Memory B cell (primary cell): ENCODE results near the gene AGAP3.
A peak's percentile ranks its signal among the peaks of the same experiment; 100 is the strongest.

Experiments
- ATAC-seq: fragments of 150-1000 bp; cut with Tn5 transposase; 2 replicates; pipeline ENCODE4 v1.10.0; 2021; ENCODE audit warnings: low read depth, mild to moderate bottlenecking, moderate library complexity
- DNase-seq, 2 donors: peaks; one replicate each; pipeline ENCODE4 v3.0.0; 2022; ENCODE audit warnings: low spot score in 2 of 2
- H3K27ac Mint-ChIP-seq: one replicate; pipeline ENCODE4 v1.8.0; 2022; ENCODE audit warnings: mild to moderate bottlenecking, moderate library complexity, mixed read lengths
- H3K27me3 Mint-ChIP-seq: one replicate; pipeline ENCODE4 v1.8.0; 2022; ENCODE audit warnings: mixed read lengths
- H3K36me3 Mint-ChIP-seq: one replicate; pipeline ENCODE4 v1.8.0; 2022; ENCODE audit warnings: mild to moderate bottlenecking, mixed read lengths
- H3K4me1 Mint-ChIP-seq: one replicate; pipeline ENCODE4 v1.8.0; 2022; ENCODE audit warnings: mixed read lengths
- H3K4me3 Mint-ChIP-seq: one replicate; pipeline ENCODE4 v1.8.0; 2022; ENCODE audit warnings: mild to moderate bottlenecking, moderate library complexity, mixed read lengths
- H3K9me3 Mint-ChIP-seq: one replicate; pipeline ENCODE4 v1.8.0; 2022; ENCODE audit warnings: mixed read lengths

The AGAP3 gene

DNA sequence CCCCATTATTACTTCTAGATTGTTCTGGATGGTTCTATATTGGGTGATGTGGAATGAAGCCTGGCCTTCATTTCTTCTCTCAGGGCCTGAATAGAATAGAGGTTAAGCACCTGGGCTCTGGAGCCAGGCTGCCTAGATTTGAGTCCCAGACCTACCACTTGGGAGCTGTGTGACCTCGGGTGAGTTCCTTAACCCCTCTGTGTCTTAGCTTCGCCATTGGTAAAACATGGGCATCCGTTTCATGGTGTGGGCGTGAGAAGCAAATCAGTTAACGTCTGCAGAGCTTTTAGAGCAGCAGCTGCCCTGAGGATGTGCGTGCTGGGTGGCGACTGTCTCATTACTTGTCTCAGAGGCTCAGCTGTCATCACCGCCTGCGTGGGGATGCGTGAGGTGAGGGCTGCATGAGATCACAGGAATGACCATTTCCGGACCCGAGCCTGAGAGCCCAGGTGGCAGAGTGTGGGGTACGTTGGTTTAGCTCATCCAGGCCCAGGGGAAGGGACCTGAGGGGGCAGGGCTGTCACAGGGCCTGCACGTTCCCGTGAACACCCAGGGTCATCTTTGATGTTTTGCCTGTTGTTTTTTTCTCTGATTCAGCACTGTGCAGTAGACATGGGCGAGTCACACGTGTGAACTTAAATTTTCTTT, 9.7 kb downstream of the AGAP3 start:
- Mint-ChIP-seq H3K4me1 (peaks cover 2% of the 10 kb centered on the region), H3K27ac (no peak overlapping the region), H3K27me3 (no peaks in the 10 kb centered on the region), H3K9me3 (no peaks in the 10 kb centered on the region), H3K36me3 (no peaks in the 10 kb centered on the region), H3K4me3 (no peak overlapping the region)
- DNase-seq (no peak), ATAC-seq (no peak)

GRCh38 chr7:151099486-151100211, 13.4 kb downstream of the AGAP3 start:
- peaks cover 2% of the 10 kb centered on the region for H3K4me1 Mint-ChIP-seq
- H3K27ac Mint-ChIP-seq: no peak overlapping the region
- no peak overlapping the region for H3K4me3 Mint-ChIP-seq
- H3K9me3 Mint-ChIP-seq: no peaks in the 10 kb centered on the region
- ATAC-seq (no peak), DNase-seq (no peak)
- H3K27me3 Mint-ChIP-seq: no peaks in the 10 kb centered on the region
- H3K36me3 Mint-ChIP-seq: peaks cover 1% of the 10 kb centered on the region

- H3K27ac Mint-ChIP-seq: no peak overlapping the region
- no peaks in the 10 kb centered on the region for H3K4me1 Mint-ChIP-seq
- H3K4me3 Mint-ChIP-seq: no peak overlapping the region
- H3K36me3 Mint-ChIP-seq: peaks cover 1% of the 10 kb centered on the region
- no peaks in the 10 kb centered on the region for H3K9me3 Mint-ChIP-seq
- DNase-seq: no peak
- no peaks in the 10 kb centered on the region for H3K27me3 Mint-ChIP-seq
- ATAC-seq: no peak
Measured at GRCh38 chr7:151100921-151101320, 14.6 kb downstream of the AGAP3 start.

DNA sequence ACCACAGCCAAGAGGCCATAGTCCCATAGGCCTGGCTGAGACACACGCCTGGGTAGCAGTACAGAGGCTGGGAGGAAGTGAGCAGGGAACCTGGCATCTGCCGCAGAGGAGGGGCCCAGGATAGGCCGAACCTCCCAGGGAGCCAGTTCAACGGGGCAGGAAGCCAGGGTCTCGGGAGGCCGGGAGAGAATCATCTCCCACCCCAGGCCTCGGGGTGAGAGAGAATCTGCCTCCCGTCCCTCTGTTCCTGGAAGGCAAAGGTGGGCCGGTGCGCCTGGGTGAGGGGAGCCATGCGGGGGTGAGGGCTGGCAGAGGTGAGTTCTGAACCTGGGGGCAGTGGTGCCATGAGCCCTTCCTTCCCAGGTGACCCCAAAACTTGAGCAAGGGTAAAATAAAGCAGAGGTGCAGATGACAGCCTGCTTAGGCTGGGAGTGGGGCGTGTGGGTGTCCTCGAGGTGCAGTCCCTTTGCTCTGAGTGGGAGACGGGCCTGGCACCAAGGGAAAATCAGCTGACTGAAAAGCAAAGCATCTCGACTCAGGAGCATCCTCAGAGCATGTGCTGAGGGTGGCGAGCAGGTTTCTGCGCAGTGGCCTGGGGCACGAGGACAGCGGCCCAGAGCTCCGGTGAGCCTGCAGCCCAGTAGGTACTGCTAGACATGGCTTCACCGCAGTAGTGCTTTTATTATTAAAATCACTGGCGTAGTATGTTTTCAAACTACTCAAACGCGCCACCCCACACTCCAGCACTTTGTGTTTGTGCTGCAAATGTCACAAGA, 15.5 kb downstream of the AGAP3 start:
- Mint-ChIP-seq H3K4me3 (no peak overlapping the region), H3K9me3 (no peaks in the 10 kb centered on the region), H3K27me3 (no peaks in the 10 kb centered on the region), H3K4me1 (no peaks in the 10 kb centered on the region), H3K36me3 (peaks cover 1% of the 10 kb centered on the region), H3K27ac (no peak overlapping the region)
- DNase-seq: no peak
- no peak for ATAC-seq

- H3K4me3 Mint-ChIP-seq: no peak overlapping the region
- ATAC-seq (no peak), DNase-seq (no peak)
- no peaks in the 10 kb centered on the region for H3K4me1 Mint-ChIP-seq
- H3K9me3 Mint-ChIP-seq: no peaks in the 10 kb centered on the region
- H3K36me3 Mint-ChIP-seq: peaks cover 1% of the 10 kb centered on the region
- H3K27ac Mint-ChIP-seq: no peak overlapping the region
- H3K27me3 Mint-ChIP-seq: no peaks in the 10 kb centered on the region
Measured at GRCh38 chr7:151102991-151103390, 16.7 kb downstream of the AGAP3 start.

DNA sequence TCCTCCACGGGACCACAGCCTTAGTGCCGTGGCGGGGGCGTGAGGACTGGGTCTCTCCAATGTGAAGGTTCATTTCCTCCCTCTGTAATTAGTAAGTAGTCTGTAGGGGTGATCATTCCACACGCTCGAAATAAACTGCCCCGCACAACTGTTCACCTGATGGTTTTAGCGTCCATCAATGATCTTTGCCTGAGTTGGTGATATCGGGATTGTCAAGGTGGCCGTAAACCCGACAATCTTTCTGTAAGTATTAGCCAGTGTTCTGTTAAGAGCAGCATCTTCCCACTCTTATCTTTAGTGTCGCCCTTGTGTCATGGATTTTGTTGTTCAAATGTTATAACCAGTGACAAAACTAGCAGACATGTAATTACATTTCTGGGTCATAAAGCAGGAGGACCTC, 17.7 kb downstream of the AGAP3 start:
- ATAC-seq (no peak), DNase-seq (no peak)
- H3K4me3 Mint-ChIP-seq: no peak overlapping the region
- H3K27me3 Mint-ChIP-seq: no peaks in the 10 kb centered on the region
- peaks cover 1% of the 10 kb centered on the region for H3K36me3 Mint-ChIP-seq
- no peaks in the 10 kb centered on the region for H3K9me3 Mint-ChIP-seq
- no peak overlapping the region for H3K27ac Mint-ChIP-seq
- H3K4me1 Mint-ChIP-seq: no peaks in the 10 kb centered on the region

DNA sequence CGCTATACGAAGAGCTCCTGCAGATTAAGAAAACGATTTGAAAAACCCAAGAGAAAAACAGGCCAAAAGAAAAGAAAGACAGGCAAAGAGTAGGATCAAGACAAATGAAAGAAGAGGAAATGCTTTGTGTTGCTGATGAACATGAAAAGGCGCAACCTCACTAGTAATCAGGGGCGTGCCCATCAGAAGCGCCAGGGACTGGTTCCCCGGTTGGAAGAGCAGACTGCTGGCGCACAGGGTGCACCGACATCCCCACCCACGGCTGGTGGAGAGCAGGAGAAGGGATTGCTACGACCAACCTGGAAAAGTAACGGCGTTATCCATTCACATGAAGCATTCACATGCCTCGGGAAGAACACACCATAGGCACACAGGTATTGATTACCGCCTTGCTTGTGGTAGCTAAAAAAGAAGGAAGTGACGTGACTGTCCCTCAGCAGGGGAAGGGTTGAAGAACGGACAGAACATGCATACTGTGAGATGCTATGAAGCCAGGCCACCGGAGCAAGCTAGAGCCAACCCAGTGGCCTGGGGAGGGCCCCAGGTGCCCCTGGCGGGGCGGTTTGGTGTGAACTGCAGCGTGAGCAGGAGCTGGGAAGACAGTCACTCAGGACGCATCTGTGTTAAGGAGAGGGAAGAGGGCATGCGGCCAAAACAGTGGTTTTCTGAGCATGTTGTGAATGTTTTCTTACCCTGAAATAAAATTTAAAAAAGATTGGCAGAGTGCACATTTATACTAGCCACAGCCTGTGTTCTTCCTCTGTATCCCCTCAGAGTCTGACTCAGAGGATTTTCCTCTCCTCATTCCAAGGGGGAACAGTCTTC, 18.3 kb downstream of the AGAP3 start:
- no peak overlapping the region for H3K27ac Mint-ChIP-seq
- no peaks in the 10 kb centered on the region for H3K9me3 Mint-ChIP-seq
- peaks cover 1% of the 10 kb centered on the region for H3K36me3 Mint-ChIP-seq

DNA sequence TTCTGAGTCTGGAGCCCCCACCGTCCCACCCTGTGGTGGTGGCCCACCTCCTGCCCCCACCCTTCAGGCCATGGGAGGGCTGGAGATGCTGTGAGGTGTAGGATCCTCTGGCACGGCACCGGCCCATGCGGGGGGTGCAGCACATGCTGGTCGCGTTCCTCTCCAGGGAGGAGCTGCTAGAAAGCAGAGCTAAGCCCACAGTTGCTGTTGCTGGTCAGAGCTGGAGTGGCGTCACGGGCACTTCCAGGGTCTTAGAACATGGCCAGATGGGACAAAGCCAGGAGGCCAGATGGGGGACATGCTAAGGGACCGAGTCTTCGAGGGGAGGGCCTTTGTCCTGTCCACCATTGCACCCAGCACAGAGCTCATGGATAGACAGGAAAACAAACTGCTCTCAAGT, 21.6 kb downstream of the AGAP3 start:
- H3K4me3 Mint-ChIP-seq: no peak overlapping the region
- H3K27ac Mint-ChIP-seq: no peak overlapping the region
- H3K36me3 Mint-ChIP-seq: peaks cover 1% of the 10 kb centered on the region
- H3K27me3 Mint-ChIP-seq: no peaks in the 10 kb centered on the region
- no peaks in the 10 kb centered on the region for H3K9me3 Mint-ChIP-seq
- ATAC-seq: no peak
- DNase-seq: no peak
- H3K4me1 Mint-ChIP-seq: peaks cover 7% of the 10 kb centered on the region

More for the DNA sequence above, 18.3 kb downstream of the AGAP3 start:
- no peak overlapping the region for H3K4me3 Mint-ChIP-seq
- ATAC-seq (no peak), DNase-seq (no peak)
- no peaks in the 10 kb centered on the region for H3K4me1 Mint-ChIP-seq
- H3K27me3 Mint-ChIP-seq: no peaks in the 10 kb centered on the region

- Mint-ChIP-seq H3K4me1 (peaks cover 7% of the 10 kb centered on the region), H3K27me3 (no peaks in the 10 kb centered on the region), H3K4me3 (no peak overlapping the region), H3K9me3 (no peaks in the 10 kb centered on the region), H3K36me3 (no peaks in the 10 kb centered on the region), H3K27ac (no peak overlapping the region)
- ATAC-seq (no peak), DNase-seq (no peak)
Measured at GRCh38 chr7:151109094-151110048, 23.1 kb downstream of the AGAP3 start.

- Mint-ChIP-seq H3K4me3 (no peak overlapping the region), H3K4me1 (peaks cover 7% of the 10 kb centered on the region), H3K27ac (no peak overlapping the region), H3K27me3 (no peaks in the 10 kb centered on the region), H3K36me3 (no peaks in the 10 kb centered on the region), H3K9me3 (no peaks in the 10 kb centered on the region)
- no peak for ATAC-seq
- DNase-seq: no peak
Measured at GRCh38 chr7:151110236-151110940, 24.1 kb downstream of the AGAP3 start.

- H3K9me3 Mint-ChIP-seq: no peaks in the 10 kb centered on the region
- no peaks in the 10 kb centered on the region for H3K27me3 Mint-ChIP-seq
- H3K4me1 Mint-ChIP-seq: peaks cover 10% of the 10 kb centered on the region
- DNase-seq (peak; percentile 72 to 85), ATAC-seq (peak; percentile 87)
- H3K36me3 Mint-ChIP-seq: no peaks in the 10 kb centered on the region
- H3K27ac Mint-ChIP-seq: no peak overlapping the region
- no peak overlapping the region for H3K4me3 Mint-ChIP-seq
Measured at GRCh38 chr7:151110941-151111645, 24.8 kb downstream of the AGAP3 start.
